Iris pigment epithelial cell (primary cell): ENCODE data around the gene PSORS1C2.
A peak's percentile ranks its signal among the peaks of the same experiment; 100 is the strongest.

Experiments used
- DNase-seq: peaks from one replicate; pipeline ENCODE4 v3.0.0-alpha.2; 2011; ENCODE audit warnings: low read depth

PSORS1C2 gene

DNA sequence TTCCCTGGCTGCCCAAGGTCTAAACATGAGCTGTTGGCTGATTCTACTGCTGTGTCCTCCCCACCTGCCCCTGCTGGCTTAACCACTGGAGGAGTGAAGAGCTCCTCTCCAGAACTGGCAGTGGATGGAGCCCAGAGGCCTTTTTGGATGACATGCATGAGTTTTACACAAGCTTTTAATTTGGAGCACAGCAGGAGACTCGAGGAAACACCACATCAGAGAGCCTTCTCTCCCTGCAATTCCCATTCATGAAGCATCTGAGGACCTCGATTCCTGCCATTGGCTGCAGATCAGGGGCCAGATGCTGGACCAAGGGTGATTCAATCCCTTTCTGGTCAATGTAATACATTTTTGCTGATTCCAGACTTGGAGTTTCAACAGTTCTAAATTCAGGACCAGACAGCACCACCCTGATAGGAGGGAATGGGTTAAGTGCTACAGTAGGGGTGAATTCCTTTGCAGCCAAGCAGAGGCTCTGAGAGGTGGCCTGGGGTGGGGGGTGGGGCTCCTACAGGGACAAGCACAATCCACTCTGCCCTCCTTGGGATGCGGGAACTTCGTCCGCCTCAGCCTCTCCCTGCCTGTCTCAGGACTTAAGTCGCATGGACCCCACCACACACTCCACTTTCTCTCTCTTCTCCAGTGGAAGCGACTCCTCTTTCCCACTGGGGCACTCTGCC is 24.9 kb downstream of the PSORS1C2 start:
- peak; percentile 15 for DNase-seq

- DNase-seq: no peak
Measured at GRCh38 chr6:31112478-31112877, 26.4 kb downstream of the PSORS1C2 start, which contains the start of gene C6orf15. TSS of gene C6orf15 (minus strand) at chr6:31112575. CDS start at chr6:31112555, 20 bp downstream.

- no peak for DNase-seq
Measured at GRCh38 chr6:31111712-31112111, 27.2 kb downstream of the PSORS1C2 start.

DNA sequence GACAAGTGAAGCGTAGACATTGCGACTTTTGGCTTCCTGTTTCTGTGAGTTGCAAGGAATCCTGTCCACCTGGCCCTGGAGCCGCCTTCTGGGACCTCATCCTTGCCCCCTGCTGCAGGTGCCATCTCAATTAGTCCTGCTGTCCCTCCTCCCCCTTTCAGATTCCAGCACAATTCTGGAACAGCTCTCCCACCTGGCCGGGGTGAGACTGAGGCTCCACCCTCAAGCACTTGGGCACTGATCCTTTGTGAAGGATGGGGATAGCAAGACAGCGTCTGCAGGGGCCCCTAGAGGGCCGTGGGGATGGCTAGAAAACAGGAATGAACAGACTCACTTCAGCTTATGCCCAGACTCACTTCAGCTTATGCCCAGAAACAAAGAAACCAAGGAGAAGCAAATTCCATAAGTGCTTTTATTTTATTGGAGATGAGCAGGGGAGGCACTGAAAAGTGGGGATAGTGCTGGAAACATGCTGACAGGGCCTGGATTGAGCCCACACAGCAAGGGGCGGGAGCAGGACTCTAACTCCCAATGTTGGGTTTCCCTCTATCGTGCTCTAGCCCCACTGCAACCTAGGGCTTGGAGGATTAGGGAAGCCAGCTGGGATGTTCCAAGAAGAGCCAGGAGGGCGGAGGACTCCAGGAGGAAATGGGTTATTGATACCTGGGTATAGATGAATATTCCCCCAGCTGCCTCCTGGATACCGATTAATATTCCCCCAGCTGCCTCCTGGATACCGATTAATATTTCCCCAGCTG is 27.9 kb downstream of the PSORS1C2 start:
- DNase-seq: no peak

DNA sequence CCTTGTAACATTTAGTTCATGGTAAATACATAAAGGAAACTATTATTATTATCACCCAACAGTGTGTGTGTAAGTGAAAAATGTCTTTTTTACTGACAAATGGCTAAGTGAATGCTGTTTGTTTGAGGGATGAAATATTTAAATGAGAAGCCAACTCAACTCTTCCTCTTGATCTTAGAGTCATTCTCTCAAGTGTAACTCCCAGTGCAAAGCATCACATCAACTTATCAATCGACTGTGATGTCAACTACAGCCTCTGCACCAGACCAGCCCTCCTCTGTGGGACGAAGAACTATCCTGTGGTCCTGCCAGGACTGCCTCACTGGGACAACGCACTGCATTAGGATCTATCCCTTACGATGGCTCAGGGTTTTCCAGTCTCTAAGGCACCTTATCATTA is 31.8 kb downstream of the PSORS1C2 start:
- no peak for DNase-seq

DNA sequence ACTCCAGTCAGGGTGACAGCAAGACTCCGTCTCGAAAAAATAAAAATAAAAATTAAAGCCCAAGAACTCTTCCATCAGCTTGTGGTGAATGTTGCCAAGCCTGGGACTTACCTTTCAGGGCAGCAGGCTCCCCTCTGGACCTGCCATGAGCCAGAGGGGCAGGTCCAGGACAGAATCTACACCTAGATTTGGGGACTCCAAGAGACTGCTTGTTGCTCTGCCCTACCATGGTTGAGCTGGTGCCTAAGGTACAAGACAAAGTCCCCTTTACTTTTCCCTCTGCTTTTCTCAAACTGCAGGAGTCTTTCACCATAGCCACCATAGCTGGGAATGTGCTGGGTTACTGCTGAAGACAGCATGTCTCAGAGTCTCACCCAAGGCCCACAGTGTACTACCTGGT is 35.7 kb downstream of the PSORS1C2 start:
- no peak for DNase-seq

GRCh38 chr6:31098449-31098938 is 40.4 kb downstream of the PSORS1C2 start:
- peak; percentile 14 for DNase-seq

DNA sequence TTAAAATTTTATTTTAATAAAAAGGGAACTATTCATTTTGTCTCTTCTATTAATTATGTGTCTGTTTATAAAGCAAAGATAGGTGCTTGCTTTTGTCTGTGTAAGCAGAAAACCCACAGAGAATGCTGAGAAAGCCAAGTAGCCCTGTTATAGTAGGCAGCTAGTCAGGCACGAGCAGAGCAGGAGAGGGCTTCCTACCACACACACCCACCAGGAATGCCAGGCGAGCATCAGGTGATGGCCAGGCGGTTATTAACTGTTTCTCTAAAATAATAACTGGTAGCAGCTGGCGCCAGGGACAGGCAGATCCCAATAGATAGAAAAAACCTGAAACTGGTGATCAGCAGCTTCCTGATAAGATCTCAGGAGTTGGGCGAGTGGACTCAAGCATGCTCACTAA is 42.2 kb downstream of the PSORS1C2 start:
- DNase-seq: no peak

DNA sequence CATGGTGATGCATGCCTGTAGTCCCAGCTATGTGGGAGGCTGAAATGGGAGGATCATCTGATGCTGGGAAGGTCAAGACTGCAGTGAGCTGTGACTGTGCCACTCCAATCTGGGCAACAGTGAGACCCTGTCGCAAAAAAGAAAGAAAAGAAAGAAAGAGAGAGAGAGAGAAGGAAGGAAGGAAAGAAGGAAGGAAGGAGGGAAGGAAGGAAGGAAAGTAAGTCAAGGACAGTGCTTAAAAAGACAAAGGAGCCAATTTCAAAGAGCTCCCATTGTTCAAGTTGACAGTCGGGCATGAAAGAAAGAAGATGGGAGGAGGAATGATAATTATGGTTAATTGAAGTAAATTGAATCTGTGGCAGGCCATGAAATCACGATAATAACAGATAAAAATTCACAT is 42.7 kb downstream of the PSORS1C2 start:
- DNase-seq: no peak

- no peak for DNase-seq
Measured at GRCh38 chr6:31094389-31094881, 44.4 kb downstream of the PSORS1C2 start.

GRCh38 chr6:31092769-31093505 is 45.9 kb downstream of the PSORS1C2 start:
- no peak for DNase-seq

DNA sequence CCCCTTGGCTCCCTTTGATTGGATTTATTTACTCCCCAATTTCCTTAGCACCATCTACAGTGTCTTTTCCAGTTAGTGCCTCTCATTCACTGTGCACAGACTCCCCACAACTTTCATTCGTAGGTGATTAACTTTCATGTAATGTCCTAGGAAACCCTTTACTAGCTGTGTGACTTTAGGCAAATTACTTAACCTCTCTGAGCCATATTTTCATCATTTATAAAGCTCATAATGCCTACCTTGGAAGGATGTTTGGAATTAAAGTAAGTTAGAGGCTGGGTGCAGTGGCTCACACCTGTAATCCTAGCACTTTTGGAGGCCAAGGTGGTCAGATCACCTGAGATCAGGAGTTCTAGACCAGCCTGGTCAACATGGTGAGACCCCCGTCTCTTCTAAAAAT is 46.6 kb downstream of the PSORS1C2 start:
- DNase-seq: no peak

DNA sequence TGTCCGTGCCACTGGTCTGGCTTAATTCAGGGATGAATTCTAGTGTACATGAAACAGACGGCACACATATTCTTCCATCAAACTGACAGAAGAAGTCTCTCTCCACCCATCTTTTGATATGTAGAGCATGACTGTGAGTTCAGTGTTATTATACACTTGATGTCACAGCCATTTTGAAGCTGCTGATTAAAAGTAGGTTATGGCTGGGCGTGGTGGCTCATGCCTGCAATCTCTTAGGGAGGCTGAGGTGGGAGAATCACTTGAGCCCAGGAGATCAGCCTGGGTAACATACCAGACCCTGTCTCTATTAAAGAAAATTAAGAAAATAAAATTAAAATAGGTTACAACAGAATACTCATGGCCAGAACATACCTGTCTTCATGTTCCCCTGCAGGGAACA is 47.2 kb downstream of the PSORS1C2 start:
- DNase-seq: no peak

DNA sequence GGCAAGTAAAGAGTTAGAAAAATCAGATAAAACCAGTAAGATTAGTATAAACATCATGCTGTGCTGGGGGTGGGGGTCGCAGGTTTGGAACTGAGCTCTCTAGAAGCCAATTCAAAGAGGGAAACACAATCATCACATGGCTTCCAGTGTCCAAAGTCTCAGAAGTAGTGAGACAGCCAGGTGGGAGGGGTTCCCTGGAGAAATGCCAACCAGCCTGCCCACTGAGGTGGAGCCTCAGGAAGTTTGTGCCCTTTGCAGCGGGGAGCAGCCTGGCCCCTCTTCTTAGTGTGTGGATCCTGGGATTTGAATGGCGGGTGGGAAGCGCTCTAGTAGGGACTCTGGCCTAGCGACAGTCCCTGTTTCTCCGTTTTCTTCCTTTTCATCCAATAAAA is 47.9 kb downstream of the PSORS1C2 start:
- DNase-seq: no peak

DNA sequence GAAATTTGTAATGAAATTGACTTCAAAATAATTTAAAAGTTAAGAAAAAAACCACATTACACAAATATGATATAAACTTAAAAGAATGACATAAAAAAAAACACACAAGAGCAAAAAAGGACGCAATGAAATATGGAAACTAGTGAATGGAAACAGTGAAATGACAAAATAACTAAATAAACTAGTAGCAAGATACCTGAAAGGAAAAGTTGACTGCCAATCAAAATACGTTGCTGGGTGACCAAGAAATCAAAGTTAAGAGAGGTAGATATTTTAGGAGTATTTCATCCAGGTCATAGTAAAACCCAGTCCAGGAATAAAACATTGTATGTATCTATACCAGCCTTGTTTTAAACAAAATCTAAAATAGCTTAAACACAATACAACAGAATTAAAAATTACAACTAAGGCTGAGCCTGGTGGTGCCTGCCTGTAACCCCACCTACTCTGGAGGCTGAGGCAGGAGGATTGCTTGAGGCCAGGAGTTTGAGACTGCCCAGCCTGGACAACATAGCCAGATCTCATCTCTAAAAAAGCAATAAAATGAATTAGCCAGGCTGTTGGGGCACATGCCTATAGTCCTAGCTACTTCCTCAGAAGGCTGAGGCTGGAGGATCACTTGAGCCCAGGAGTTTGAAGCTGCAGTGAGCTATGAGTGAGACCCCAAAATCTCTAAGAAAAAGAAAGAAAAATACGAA is 48.4 kb downstream of the PSORS1C2 start:
- no peak for DNase-seq
